DND-41 (cell line): ENCODE measurements around the gene ZACN.

Source experiments
- EZH2 ChIP-seq: IDR thresholded peaks from 3 replicates; pipeline ENCODE4 v1.6.1; 2012; ENCODE audit warnings: borderline replicate concordance, low read depth, mild to moderate bottlenecking, moderate library complexity, low read length, inconsistent platforms; ENCODE audit not compliant: severe bottlenecking
- TF ChIP-seq, protein P1 (sequence below): IDR thresholded peaks from 2 replicates; pipeline ENCODE4 v1.5.1; 2012; ENCODE audit warnings: borderline replicate concordance, low read length, moderate library complexity, mild to moderate bottlenecking; ENCODE audit not compliant: poor library complexity, severe bottlenecking; ENCODE audit errors: extremely low read depth

GRCh38 chr17:76053246-76054111 is 25.5 kb upstream of the ZACN start:
- TF ChIP-seq, protein P1, sequence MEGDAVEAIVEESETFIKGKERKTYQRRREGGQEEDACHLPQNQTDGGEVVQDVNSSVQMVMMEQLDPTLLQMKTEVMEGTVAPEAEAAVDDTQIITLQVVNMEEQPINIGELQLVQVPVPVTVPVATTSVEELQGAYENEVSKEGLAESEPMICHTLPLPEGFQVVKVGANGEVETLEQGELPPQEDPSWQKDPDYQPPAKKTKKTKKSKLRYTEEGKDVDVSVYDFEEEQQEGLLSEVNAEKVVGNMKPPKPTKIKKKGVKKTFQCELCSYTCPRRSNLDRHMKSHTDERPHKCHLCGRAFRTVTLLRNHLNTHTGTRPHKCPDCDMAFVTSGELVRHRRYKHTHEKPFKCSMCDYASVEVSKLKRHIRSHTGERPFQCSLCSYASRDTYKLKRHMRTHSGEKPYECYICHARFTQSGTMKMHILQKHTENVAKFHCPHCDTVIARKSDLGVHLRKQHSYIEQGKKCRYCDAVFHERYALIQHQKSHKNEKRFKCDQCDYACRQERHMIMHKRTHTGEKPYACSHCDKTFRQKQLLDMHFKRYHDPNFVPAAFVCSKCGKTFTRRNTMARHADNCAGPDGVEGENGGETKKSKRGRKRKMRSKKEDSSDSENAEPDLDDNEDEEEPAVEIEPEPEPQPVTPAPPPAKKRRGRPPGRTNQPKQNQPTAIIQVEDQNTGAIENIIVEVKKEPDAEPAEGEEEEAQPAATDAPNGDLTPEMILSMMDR = no peak
- TF ChIP-seq EZH2 = no peak
